Upper lobe of left lung (tissue), 6 donors: ENCODE results near the gene ZNF362. TPM values are rescaled to one million over a fixed set of nuclear protein-coding genes. Genes with fewer than 3 reads are reported as not detected.

Source experiments
- ATAC-seq, 2 donors: fragments of 200-7000 bp; cut with Tn5 transposase; one replicate each; pipeline ENCODE4 v1.9.1; 2022; ENCODE audit warnings: mild to moderate bottlenecking in 2 of 2, moderate library complexity in 2 of 2; ENCODE audit not compliant: low FRiP score in 2 of 2
- DNase-seq, 2 donors: peaks; one replicate each; pipeline ENCODE4 v3.0.0-alpha.2; 2019 to 2020
- H3K27ac ChIP-seq, 4 donors: fragments of 200-600 bp; sonication (generic); one replicate each; pipeline ENCODE4 v1.5.1; 2016 to 2019
- H3K27me3 ChIP-seq, 4 donors: fragments of 200-600 bp; sonication (generic); one replicate each; pipeline ENCODE4 v1.5.1; 2017 to 2019
- H3K36me3 ChIP-seq, 4 donors: fragments of 200-600 bp; sonication (generic); one replicate each; pipeline ENCODE4 v1.5.1; 2016 to 2019
- H3K4me1 ChIP-seq, 4 donors: fragments of 200-600 bp; sonication (generic); one replicate each; pipeline ENCODE4 v1.5.1; 2018 to 2019
- H3K4me3 ChIP-seq, 4 donors: fragments of 200-600 bp; sonication (generic); one replicate each; pipeline ENCODE4 v1.5.1; 2017 to 2019; ENCODE audit warnings: mild to moderate bottlenecking in 2 of 4, moderate library complexity in 1 of 4
- H3K9me3 ChIP-seq, 4 donors: fragments of 200-600 bp; sonication (generic); one replicate each; pipeline ENCODE4 v1.5.1; 2018 to 2019
- EP300 ChIP-seq, 4 donors: sonication (generic); formaldehyde crosslinking; IDR thresholded peaks; one replicate each; pipeline ENCODE4 v1.5.1; 2017; ENCODE audit warnings: antibody characterized with exemption in 4 of 4, control low read depth in 2 of 4
- POLR2A ChIP-seq, 4 donors: fragments of 450-650 bp; IDR thresholded peaks; one replicate each; pipeline ENCODE4 v1.5.1; 2016 to 2017; ENCODE audit warnings: antibody characterized with exemption in 4 of 4, mild to moderate bottlenecking in 2 of 4
- POLR2AphosphoS5 ChIP-seq, 2 donors: sonication (generic); formaldehyde crosslinking; IDR thresholded peaks; one replicate each; pipeline ENCODE4 v1.5.1; 2017; ENCODE audit warnings: antibody characterized with exemption in 2 of 2
- WGBS, 2 donors: methylation state at CpG; one replicate each; pipeline ENCODE4 v1.1.5; 2017 to 2018; 5-methylcytosine and 5-hydroxymethylcytosine counted together
- small RNA-seq, 4 donors: library from RNA; depleted of rRNA; stranded (forward); fragments of <200 nt; gene quantifications; one replicate each; pipeline ENCODE3, GENCODE V24; 2016
- total RNA-seq, 6 donors: library from RNA; depleted of rRNA in 4 of 6; stranded (reverse); fragments of >200 nt in 4 of 6; gene quantifications; one replicate each; pipeline versions ENCODE4 v1.1.0 to v1.2.1, GENCODE V29; 2016 to 2021
- TF ChIP-seq, protein P1 (sequence below), 6 experiments: fragments of 450-650 bp in 4 of 6; fragments of 200-600 bp in 2 of 6; sonication (generic) in 2 of 6; IDR thresholded peaks; one replicate each; pipeline ENCODE4 v1.5.1; 2016 to 2019; ENCODE audit warnings: antibody characterized with exemption in 6 of 6
- donor health status: DM: no; HTN: no; CAD: no; lungs with moderate emphysema.
- donor health status: DM: no; HTN: yes; CAD: no; lungs with severe emphysema.

Gene ZNF362
- total RNA-seq, 6 donors from 2014 or later = 14.9 to 41.0 (median 21.3) TPM

DNA sequence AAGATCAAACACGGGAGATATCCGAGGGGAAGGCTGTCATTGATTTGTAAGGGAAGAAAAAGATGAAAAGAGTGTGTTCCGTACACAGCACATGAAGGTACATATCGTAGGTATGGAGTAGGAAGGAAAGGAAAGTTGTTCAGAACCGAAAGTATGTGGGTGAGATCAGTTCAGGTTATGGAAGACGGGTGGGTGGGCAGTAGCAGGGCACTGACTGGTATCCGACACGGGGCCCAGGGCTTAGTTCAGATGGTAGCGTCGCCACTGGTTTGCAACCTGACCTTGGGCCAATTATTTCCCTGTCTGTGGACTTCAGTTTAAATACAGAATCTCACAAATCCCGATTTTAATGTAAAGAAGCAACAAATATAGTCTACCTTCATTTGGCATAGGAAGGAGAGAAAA, 92.4 kb downstream of the ZNF362 start:
- TF ChIP-seq, protein P1, sequence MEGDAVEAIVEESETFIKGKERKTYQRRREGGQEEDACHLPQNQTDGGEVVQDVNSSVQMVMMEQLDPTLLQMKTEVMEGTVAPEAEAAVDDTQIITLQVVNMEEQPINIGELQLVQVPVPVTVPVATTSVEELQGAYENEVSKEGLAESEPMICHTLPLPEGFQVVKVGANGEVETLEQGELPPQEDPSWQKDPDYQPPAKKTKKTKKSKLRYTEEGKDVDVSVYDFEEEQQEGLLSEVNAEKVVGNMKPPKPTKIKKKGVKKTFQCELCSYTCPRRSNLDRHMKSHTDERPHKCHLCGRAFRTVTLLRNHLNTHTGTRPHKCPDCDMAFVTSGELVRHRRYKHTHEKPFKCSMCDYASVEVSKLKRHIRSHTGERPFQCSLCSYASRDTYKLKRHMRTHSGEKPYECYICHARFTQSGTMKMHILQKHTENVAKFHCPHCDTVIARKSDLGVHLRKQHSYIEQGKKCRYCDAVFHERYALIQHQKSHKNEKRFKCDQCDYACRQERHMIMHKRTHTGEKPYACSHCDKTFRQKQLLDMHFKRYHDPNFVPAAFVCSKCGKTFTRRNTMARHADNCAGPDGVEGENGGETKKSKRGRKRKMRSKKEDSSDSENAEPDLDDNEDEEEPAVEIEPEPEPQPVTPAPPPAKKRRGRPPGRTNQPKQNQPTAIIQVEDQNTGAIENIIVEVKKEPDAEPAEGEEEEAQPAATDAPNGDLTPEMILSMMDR (IDR thresholded peaks at IDR 0.05) = no peak
- TF ChIP-seq EP300 (IDR thresholded peaks at IDR 0.05) (no peak), POLR2AphosphoS5 (IDR thresholded peaks at IDR 0.05) (no peak), POLR2A (IDR thresholded peaks at IDR 0.05) (no peak)
- no peaks in the 10 kb centered on the region for H3K9me3 ChIP-seq

DNA sequence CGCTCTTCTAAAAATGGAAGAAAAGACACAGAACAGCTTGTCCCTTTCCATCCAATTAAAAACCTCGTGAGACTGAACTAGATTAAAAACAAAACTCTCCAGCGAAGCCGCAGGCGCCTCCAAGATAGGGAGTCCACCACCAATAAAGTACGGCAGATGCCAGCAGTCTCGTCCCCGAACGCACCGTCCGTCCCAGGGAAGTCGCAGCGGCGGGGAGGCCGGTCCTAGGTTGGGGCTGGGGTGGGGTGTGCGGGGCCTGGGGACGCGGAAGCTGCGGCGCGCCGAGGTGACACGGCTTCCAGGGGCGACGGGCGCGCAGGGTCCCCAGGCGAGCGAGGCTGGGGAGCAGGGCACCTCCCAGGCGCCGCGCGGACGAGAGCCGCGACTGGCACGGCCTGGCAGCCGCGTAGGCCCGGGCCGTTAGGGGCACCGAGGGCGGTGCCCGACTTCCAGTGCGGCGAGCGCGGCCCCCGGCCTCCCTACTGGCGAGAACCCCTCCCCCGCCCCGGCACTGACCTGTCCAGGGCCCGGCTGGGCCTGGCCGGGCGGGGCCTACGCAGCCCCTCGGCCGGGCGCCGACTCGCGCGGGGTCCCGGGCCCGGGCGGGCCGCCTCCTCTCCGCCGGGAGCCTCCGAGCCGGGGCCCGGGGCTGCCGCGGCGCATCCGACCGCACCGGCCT, 92.9 kb downstream of the ZNF362 start:
- Histone ChIP-seq H3K4me1 (peaks cover 32 to 54% (median 49%) of the 10 kb centered on the region in 4 donors), H3K27me3 (no peaks in the 10 kb centered on the region), H3K36me3 (peaks cover 0 to 15% (median 0%) of the 10 kb centered on the region in 4 donors), H3K27ac (peak overlapping the region; percentile 98 to 99 (median 99)), H3K9me3 (no peaks in the 10 kb centered on the region), H3K4me3 (peak overlapping the region; percentile 69 to 89 (median 76))
- ATAC-seq (peak; percentile 4 to 43), DNase-seq (peak; percentile 57 to 92)
- 0% methylated on average over 7 to 26 of the region's 78 CpGs for WGBS, 2 donors
- peak; percentile 17 to 31 for TF ChIP-seq POLR2AphosphoS5 (IDR thresholded peaks at IDR 0.05)
- TF ChIP-seq POLR2A (IDR thresholded peaks at IDR 0.05) = peak in 3 of 4 donors; percentile 21 to 48 (median 39)
- no peak for TF ChIP-seq EP300 (IDR thresholded peaks at IDR 0.05)

More for the DNA sequence above, 92.4 kb downstream of the ZNF362 start:
- WGBS, 2 donors = 1 to 3% methylated on average over 11 of the region's 11 CpGs
- peak overlapping the region; percentile 98 to 99 (median 99) for H3K27ac ChIP-seq
- peaks cover 0 to 14% (median 0%) of the 10 kb centered on the region in 4 donors for H3K36me3 ChIP-seq
- H3K27me3 ChIP-seq = no peaks in the 10 kb centered on the region
- DNase-seq (peak in 1 of 2 donors; percentile 58), ATAC-seq (no peak)
- H3K4me1 ChIP-seq = peaks cover 36 to 59% (median 54%) of the 10 kb centered on the region in 4 donors
- H3K4me3 ChIP-seq = peak overlapping the region; percentile 69 to 89 (median 76)

DNA sequence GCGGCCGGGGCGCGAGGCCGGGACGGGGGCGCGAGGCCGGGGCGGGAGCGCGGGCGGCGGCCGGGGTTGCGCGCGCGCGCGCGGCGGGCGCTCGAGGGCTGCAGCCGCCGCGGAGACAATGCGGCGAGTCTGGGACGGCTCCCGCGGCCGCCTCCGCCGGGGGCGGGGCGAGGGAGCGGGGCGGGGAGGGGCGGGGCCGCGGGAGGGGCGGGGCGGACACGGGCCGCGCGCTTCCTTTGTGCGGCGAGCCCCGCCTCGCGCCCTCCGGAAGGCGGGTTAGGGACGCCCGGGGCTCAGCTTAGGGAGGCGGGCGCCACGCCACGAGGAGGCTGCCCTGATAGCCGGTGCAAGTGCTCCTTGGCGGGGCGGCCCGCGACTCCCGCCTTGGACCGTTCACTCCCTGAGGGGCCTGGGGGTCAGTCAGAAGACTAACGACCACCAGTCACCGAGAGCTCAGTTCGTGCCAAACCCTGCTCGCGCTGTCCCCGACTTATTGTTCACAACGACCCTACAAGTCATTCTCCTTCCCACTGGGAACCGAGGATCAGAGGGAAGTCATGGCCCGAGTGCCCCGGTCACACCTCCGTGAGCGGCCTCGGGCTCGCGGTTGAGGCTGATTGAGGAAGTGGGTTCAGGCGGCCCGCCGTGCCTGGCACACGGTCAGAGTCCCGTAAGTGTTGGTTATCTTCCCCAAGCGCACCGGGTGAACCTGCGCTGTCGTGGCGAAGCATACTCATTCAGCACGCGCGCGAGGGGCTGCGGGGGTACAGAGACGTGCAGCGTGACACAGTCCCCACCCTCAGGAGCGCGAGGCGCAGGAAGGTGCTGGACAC, 93.7 kb downstream of the ZNF362 start:
- DNase-seq (peak; percentile 93 to 97), ATAC-seq (peak; percentile 95 to 96)
- WGBS, 2 donors = 1% methylated on average over 15 to 40 of the region's 104 CpGs
- peak; percentile 47 to 86 for TF ChIP-seq POLR2AphosphoS5 (IDR thresholded peaks at IDR 0.05)
- peak in 3 of 4 donors; percentile 51 to 86 (median 52) for TF ChIP-seq POLR2A (IDR thresholded peaks at IDR 0.05)
- no peak for TF ChIP-seq EP300 (IDR thresholded peaks at IDR 0.05)
- TF ChIP-seq, protein P1 (IDR thresholded peaks at IDR 0.05) = peak in 1 of 6 experiments; percentile 16
- H3K9me3 ChIP-seq = no peaks in the 10 kb centered on the region
- H3K27ac ChIP-seq = peak overlapping the region; percentile 91 to 99 (median 98)
- peaks cover 0 to 13% (median 2%) of the 10 kb centered on the region in 4 donors for H3K36me3 ChIP-seq
- no peaks in the 10 kb centered on the region for H3K27me3 ChIP-seq
- peaks cover 24 to 46% (median 41%) of the 10 kb centered on the region in 4 donors for H3K4me1 ChIP-seq
- H3K4me3 ChIP-seq = peak overlapping the region; percentile 25 to 89 (median 74)

Small RNA genes within 50 kb of the gene (small RNA-seq; reads per million reads assigned to genes)
- gene RN7SKP16 = 0 to 0.07 (median 0) reads per million in 4 donors

Other genes starting within 250 kb of the ZNF362 start
- 100 to 1,000 TPM in 5 of 6 donors, 10 to 100 TPM in 1; 90.1 to 123 (median 115) TPM for gene AK2, start 219.6 kb upstream of the ZNF362 start, total RNA-seq
- gene AZIN2, start 175.3 kb upstream of the ZNF362 start, total RNA-seq = 1 to 10 TPM; 1.5 to 4.8 (median 2.8) TPM
- gene TRIM62, start 74.4 kb upstream of the ZNF362 start, total RNA-seq = 10 to 100 TPM in 1 of 6 donors, 1 to 10 TPM in 5; 3.8 to 16.8 (median 5.5) TPM
- gene A3GALT2, start 64.6 kb downstream of the ZNF362 start, total RNA-seq = under 1 TPM in 2 of 6 donors, not detected in 4; 0.79 to 0.91 TPM
- gene PHC2, start 174.6 kb downstream of the ZNF362 start, total RNA-seq = 100 to 1,000 TPM; 103 to 173 (median 129) TPM
- 1 to 10 TPM; 2.2 to 5.6 (median 4.8) TPM for gene ZSCAN20, start 216.2 kb downstream of the ZNF362 start, total RNA-seq